ENCODE data around the gene MOB1B.
A peak's percentile ranks its signal among the peaks of the same experiment; 100 is the strongest.
"Not testable (repeated sequence)": the region's sequence is repeated elsewhere in the genome, so short reads cannot be mapped to it uniquely, and the experiment has no call there.

Gene MOB1B
- 18.9 reads per million, percentile 45 among the genes with 10 or more reads in this experiment for total RNA-seq

GRCh38 chr4:70901984-70902576 lies at the start of gene MOB1B:
Gene MOB1B (plus strand): TSS chr4:70902369. CDS start chr4:70902537, 168 bp downstream.
- DNase-seq, result peak; percentile 79

- no peak for DNase-seq
Measured at GRCh38 chr4:70855464-70855863, 46.7 kb upstream of the MOB1B start.

DNA sequence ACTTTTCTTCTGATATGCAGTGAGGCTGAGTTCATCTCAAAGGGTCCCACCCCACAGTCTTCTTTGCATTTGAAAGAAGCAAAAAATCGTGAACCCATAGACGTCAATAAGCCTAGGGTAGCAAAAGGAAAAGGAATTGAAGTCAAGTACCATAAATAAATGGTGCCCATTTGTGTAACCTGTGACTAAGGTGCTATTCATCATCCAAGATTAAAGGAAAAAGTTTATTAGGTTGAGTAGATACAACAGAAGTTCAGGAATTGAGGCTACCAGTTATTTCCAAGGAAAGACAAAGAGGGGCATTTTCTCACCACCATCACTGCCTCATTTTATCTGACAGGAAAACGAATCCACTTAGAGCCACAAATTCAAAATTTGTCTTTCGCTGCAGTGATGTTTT lies 43.7 kb upstream of the MOB1B start:
- no peak for DNase-seq

- DNase-seq, result no peak
Measured at GRCh38 chr4:70859066-70859465, 43.1 kb upstream of the MOB1B start.

- DNase-seq, result no peak
Measured at GRCh38 chr4:70863099-70863790, 38.9 kb upstream of the MOB1B start.

DNA sequence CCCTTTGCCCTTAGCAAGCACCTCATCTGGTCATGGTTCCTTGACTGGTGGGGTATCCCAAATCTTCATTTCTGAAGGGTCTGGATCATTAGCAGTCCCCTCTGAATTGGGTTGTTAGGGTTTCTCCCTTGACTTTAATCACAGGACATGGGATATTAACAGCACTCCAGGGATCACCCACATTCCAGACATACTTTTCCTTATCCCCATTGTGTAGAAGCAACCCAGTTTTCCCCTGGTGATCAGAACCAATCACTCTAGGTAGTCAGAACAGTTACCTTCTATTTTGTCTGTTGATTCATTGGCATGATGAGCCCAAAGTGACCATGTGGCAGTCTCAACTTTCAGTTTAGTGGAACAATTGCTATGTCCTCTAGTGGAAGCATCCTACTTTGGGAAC lies 33.4 kb upstream of the MOB1B start:
- DNase-seq, result no peak

GRCh38 chr4:70873216-70873615 lies 29.0 kb upstream of the MOB1B start:
- DNase-seq, result no peak

- DNase-seq, result no peak
Measured at GRCh38 chr4:70874268-70875156, 27.7 kb upstream of the MOB1B start.

DNA sequence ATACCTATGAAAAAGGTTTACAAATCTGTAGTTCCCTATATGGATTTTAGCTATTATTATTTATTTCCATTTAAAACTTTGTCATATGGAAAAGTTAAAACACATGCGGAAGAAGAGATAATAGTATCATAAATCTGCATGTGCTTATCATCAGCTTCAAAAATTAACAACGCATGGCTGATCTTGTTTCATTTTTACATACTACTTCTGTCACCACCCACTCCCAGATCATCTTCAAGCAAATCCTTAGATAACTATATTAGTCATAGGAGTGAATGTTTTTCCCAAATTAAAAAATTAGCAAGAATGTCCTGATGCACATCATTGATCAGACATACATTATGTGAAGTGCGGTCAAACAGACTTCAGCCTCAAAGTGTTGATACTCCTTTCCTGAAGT lies 24.6 kb upstream of the MOB1B start:
- no peak for DNase-seq

GRCh38 chr4:70880739-70881138 lies 21.4 kb upstream of the MOB1B start:
- no peak for DNase-seq

- no peak for DNase-seq
Measured at GRCh38 chr4:70885174-70885573, 17.0 kb upstream of the MOB1B start.

DNA sequence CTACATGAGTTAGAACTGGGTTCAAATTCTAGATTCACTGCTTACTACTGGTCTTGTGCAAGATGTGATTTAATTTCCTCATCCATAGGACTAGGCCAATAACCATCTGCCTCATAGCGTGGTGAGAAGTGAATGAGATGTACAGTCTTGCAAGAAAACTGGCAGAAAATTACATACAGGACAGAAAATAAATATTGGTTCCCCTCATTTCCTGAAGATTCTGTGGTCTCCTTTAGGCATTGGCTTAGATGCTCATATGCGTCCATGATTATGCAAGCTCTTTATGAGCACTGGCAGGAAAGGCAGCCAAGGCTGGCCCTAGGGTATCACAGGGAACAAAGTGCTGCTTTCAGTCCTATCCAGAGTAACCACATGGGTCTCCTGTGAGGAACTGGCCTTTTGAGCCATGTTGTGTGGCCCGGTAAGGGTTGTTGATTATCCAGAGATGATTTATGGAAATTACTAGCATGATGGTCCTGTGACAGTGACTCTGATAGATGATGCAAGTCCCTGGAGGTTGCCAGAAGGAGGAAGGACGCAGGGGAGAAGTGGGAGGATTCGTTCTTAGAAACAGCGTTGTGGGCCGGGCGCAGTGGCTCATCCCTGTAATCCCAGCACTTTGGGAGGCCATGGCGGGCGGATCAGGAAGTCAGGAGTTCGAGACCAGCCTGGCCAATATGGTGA lies 9.9 kb upstream of the MOB1B start:
- DNase-seq, result no peak

DNA sequence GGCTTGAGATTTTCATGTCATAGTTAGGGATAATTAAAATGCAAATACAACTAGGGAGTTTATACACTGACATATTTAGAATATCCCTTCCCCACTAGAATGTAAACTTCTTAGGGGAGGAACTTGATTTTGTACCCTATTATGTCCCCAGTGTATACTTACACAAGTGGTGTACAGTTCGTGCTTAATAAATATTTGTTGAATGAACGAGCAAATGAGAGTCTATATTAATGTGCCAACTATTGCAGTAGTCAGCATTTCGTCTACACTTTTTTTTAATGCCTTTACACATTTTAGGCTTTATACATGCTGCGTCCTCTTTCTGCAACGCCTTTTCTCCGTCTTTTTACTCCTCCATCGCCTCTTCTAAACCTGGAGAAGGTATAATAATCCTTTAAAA lies 8.4 kb upstream of the MOB1B start:
- DNase-seq, result no peak

DNA sequence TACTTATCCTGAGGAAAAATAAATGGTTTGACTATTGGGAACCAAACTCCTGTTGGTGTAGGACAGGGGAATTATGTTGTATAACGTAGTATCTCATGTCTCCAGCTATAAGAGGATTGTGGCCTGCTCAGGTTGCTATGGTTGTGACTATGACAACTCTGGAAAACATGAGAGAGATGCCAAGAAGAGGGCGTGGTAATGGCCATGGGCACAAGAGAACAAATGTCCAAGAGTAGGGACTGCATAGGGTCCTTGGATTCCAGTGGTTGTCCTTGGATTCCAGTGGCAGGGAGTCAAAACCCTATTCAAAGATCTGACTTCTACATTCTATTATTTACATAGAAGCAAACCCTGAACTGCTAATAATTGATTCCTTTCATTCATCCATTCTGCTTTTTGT lies 6.8 kb upstream of the MOB1B start:
- DNase-seq, result no peak

DNA sequence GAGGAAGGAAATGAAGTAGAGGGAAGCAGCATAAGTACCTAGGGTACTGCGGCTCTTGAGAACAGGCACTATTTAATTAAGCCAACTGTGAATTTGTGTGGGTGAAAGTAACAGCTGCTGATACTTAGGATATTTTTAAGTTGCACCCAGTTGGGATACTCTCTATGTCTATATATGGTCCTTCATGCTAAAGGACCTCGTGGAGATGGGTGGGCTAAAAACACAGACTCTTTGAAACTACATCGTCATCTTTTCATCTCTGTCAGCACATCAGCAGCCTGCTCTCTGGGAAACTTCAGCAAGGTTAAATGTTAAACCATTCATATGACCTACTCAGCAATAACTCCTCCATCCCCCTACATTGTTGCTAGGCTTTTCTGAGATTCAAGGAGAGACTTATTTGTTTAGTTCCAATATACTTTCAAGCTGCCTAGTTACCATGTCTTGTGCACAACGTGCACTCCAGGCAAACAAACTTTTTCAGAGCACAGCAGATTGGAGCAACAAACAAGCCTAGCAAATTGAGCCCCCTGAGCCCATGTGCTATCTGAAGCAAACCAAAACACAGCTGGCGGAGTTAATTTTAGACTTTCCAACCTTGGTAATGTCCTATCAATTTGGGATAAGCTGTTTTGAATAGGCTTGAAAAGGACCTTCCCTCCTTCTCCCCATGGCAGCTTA lies 6.2 kb upstream of the MOB1B start:
- DNase-seq, result no peak

GRCh38 chr4:70898581-70898980 lies 3.6 kb upstream of the MOB1B start:
- not testable (repeated sequence) for DNase-seq

DNA sequence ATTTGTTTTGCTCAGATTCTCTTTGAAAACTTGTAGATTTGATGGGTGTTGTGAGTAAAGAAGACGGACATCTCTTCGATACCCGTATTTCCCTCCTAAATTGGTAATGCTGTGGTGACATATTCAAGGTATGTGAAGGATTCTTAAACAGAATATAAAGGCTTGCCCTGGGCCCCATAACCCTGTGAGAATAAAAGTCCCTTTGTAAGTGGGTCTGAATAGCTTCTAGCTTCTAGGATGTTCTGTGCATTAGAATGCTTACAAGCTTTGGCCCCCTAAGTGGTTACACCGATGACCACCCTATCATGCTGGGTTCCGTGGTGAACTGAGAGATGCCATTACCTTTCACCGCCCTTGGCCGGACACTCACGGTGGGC lies 574 bp upstream of the MOB1B start:
- no peak for DNase-seq

GRCh38 chr4:70902577-70903290 lies 565 bp downstream of the MOB1B start:
- DNase-seq, result no peak

GRCh38 chr4:70903291-70903603 lies 1.1 kb downstream of the MOB1B start:
- DNase-seq, result no peak

DNA sequence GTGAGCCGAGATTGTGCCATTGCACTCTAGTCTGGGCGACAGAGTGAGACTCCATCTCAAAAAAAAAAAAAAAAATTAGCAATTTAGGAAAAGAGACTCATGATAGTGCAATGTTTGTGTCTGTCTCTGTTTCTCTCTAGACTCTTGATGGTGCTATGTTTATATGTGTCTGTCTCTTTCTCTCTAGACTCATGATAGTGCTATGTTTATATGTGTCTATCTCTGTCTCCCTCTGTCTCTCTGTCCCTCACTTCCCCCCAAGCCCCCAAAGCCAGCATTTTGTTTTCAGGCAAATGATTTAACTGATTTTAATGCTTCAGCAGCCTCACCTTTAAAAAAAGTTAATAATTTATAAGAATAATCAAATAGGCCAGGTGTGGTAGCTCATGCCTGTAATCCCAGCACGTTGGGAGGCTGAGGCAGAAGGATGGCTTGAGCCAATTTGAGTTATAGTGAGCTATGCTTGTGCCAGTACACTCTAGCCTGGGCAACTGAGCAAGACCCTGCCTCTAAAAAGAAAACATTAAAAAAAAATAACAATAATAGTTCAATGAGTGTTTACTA lies 6.9 kb downstream of the MOB1B start:
- no peak for DNase-seq

GRCh38 chr4:70914000-70914399 lies 11.8 kb downstream of the MOB1B start:
- no peak for DNase-seq

- DNase-seq, result no peak
Measured at GRCh38 chr4:70914631-70915030, 12.5 kb downstream of the MOB1B start.
